Stimulated activated CD4-positive, alpha-beta T cell treated with anti-CD3 and anti-CD28 coated beads, Interleukin-15, amount 100 ng/mL, for 1 hour (primary cell): ENCODE measurements around the gene OR5A2.
"Not testable (repeated sequence)": the region's sequence is repeated elsewhere in the genome, so short reads cannot be mapped to it uniquely, and the experiment has no call there.

Experiments
- DNase-seq, 2 donors: peaks; one replicate each; pipeline ENCODE4 v3.0.0-alpha.2; 2020; ENCODE audit warnings: low read depth in 1 of 2, low spot score in 1 of 2

Gene OR5A2

DNA sequence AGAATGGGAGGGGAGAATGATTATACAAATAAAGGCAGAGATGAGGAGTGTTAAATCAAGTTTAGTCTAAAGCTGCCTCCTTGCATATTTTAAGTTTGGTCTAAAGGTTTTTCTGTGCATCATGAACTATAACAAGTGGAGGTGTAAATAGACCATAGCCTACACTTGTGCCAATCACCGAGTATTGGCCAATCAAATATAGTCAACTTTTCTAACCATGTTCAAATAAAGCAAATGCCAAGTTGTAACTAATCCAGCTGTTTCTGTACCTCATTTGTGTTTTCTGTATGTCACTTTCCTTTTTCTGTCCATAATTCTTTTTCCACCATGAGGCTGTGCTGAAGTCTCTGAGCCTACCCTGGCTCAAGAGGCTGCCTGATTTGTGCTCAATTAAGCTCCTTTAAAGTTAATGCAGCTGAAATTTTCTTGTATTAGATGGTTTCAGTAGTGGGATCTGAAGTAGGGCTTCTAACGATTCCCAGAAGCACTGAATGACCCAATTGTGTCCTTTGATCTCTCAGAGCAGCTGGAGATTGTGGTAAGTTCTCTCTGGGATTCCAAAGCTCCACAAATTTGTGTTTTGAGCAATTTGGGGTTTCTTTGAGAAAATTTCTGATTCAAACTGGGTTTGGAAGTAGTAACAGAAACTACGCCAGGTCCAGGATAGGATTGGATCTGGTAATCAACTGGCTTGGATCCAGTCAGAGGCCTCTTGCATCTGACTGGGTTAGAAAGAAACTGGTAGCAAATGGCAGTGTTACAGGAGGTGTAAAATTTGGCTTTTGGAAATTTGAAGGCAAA lies 25.6 kb downstream of the OR5A2 start:
- DNase-seq: no peak

DNA sequence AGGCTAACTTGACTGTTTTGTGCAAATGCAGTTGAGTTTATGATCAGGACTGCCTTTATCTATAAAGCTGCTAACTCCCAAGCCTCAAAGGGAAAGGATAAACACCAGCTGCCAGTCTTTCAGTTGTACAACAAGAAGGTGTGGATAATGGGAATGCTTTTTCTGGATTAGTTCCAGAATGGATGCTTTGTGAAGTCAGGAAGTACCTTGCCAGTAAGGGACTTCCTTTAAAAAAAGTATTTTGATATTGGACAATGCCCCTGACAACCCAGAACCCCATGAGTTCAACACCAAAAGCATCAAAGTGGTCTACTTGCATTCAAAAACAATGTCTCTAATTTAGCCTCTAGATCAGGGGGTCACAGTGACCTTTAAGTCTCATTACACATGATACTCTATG lies 32.0 kb downstream of the OR5A2 start:
- no peak for DNase-seq

DNA sequence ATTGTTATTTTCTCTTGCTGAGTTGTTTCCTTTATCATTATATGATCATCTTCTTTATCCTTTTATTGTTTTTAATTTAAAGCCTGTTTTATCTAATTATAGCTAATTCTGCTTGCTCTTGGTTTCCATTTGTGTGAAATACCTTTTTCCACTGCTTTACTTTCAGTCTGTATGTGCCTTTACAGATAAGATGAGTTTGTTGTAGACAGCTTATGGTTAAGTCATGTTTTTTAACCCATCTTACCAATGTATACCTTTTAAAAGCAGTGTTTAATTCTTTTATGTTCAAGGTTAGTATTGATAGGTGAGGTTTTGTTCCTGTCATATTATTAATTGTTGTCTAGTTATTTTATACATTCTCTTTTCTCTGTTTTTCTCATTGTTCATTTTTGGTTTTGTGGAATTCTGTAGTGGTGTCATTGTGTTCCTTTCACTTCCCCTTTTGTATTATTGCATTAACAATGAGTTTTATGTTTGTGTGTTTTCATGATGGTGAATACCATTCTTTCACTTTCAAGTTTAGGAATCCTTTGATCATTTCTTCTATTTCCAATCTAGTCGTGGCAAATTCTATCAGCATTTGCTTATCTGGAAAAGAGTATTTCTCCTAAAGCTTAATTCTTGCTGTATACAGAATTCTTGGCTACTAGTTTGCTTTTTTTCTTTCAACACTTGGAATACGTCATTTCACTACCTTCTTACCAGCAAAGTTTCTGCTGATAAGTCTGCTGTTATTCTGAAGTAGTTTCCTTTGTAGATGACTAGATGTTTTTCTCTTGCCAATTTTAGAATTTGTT lies 45.8 kb downstream of the OR5A2 start:
- DNase-seq: no peak

DNA sequence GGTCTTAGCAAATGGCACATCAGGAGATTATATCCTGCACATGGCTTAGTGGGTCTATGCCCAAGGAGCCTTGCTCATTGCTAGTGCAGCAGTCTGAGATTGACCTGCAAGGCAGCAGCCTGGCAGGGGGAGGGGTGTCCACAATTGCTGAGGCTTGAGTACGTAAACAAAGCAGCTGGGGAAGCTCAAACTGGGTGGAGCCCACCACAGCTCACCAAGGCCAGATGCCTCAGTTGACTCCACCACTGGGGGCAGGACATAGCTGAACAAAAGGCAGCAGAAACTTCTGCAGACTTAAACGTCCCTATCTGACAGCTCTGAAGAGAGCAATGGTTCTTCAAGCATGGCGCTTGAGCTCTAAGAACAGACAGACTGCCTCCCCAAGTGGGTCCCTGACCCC lies 53.9 kb downstream of the OR5A2 start:
- DNase-seq: not testable (repeated sequence)

DNA sequence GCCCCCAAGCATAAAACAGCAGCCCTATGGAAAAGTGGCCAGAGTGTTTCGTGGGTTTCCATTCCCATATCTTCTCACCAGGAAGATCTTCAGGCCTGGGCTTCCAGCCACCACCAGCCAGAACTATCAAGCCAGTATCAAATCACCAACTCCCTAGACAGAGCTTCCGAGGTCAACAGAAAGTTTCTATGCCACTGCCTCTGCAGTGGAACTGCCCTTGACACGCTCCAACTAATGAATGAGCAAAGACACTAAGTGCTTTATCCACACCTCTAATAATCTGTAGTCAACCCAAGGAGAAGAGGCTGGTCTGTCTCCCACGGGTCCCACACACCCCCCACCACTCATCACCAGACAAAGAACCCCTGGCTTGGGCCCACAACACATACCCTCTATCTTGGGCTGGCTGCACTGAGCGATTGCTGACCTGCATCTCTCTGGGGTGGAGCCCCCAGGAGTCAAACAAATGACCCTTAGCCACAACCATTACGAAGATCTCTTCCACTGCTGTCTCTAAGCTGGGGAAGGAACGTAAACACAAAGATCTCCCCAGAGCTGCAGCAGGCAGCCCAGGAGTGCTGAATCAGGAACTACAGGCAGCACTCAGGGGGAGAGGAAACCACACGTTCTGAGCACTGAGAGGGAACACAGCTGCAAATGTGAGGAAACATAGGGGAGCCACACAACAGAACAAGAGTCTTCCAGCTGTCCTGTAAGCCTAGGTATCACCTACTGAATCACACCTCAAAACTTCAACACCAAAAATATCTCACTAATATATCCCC lies 57.8 kb downstream of the OR5A2 start:
- DNase-seq: no peak
